ENCODE data around the gene CRADD. TPM values are rescaled to one million over a fixed set of nuclear protein-coding genes. Genes with fewer than 3 reads are reported as not detected.

Gene CRADD
- total RNA-seq, 1 experiment from 2014 or later, result 7.6 TPM

- no peak overlapping the region for H2BK15ac ChIP-seq (ENCODE audit: low read depth, low read length)
- H4K8ac ChIP-seq (replicated peaks; ENCODE audit: insufficient read length, low read depth, low read length), result no peak overlapping the region
- Mint-ChIP-seq H3K36me3 (ENCODE audit: insufficient read depth in 1 of 3, low read depth in 3 of 3) (no peaks in the 10 kb centered on the region), H3K27me3 (ENCODE audit: low read depth) (no peaks in the 10 kb centered on the region), H3K4me3 (no peak overlapping the region), H3K9me3 (no peaks in the 10 kb centered on the region), H3K4me1 (0 out of 4 replicates have a peak, but pooled peaks cover 0 to 2% of the 10 kb centered on the region in 2 experiments), H3K27ac (no peak overlapping the region)
- H3K27ac ChIP-seq (ENCODE audit: insufficient read length, low read depth, low read length), result no peak overlapping the region
- H3K9ac ChIP-seq (ENCODE audit: extremely low read depth, insufficient read length, low read length), result no peak overlapping the region
- no peak for DNase-seq
- H3K9me3 ChIP-seq (ENCODE audit: control insufficient read depth, low read depth, low read length), result no peaks in the 10 kb centered on the region
- H3K79me2 ChIP-seq (ENCODE audit: insufficient read depth, low read length), result no peaks in the 10 kb centered on the region
- no peak overlapping the region for H3K23ac ChIP-seq (ENCODE audit: insufficient read length, low read depth, low read length)
- H3T11ph ChIP-seq (ENCODE audit: low read length), result no peak overlapping the region
- H3K4me1 ChIP-seq (ENCODE audit: insufficient read depth, low read length), result no peaks in the 10 kb centered on the region
- TF ChIP-seq, protein P1, sequence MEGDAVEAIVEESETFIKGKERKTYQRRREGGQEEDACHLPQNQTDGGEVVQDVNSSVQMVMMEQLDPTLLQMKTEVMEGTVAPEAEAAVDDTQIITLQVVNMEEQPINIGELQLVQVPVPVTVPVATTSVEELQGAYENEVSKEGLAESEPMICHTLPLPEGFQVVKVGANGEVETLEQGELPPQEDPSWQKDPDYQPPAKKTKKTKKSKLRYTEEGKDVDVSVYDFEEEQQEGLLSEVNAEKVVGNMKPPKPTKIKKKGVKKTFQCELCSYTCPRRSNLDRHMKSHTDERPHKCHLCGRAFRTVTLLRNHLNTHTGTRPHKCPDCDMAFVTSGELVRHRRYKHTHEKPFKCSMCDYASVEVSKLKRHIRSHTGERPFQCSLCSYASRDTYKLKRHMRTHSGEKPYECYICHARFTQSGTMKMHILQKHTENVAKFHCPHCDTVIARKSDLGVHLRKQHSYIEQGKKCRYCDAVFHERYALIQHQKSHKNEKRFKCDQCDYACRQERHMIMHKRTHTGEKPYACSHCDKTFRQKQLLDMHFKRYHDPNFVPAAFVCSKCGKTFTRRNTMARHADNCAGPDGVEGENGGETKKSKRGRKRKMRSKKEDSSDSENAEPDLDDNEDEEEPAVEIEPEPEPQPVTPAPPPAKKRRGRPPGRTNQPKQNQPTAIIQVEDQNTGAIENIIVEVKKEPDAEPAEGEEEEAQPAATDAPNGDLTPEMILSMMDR (conservative IDR thresholded peaks at IDR 0.05), result no peak
- no peaks in the 10 kb centered on the region for H4K20me1 ChIP-seq (ENCODE audit: control insufficient read depth, insufficient read depth, insufficient read length)
- no peaks in the 10 kb centered on the region for H3K79me1 ChIP-seq (ENCODE audit: insufficient read depth, low read depth, low read length, poor library complexity, severe bottlenecking)
- H4K91ac ChIP-seq (ENCODE audit: insufficient read length, low read depth, low read length), result no peak overlapping the region
- no peak overlapping the region for H3K14ac ChIP-seq (ENCODE audit: insufficient read depth, low read length)
- H3K23me2 ChIP-seq (ENCODE audit: insufficient read length, low read depth, low read length, poor library complexity, severe bottlenecking), result no peaks in the 10 kb centered on the region
- no peak overlapping the region for H2BK5ac ChIP-seq (ENCODE audit: insufficient read length, low read length)
- H2BK20ac ChIP-seq (ENCODE audit: low read depth, low read length, poor library complexity, severe bottlenecking), result no peak overlapping the region
- no peak overlapping the region for H3K4me2 ChIP-seq (ENCODE audit: insufficient read depth, insufficient read length, low read length)
- no peak overlapping the region for H2BK120ac ChIP-seq (ENCODE audit: low read depth, low read length, poor library complexity, severe bottlenecking)
- no peak overlapping the region for H3K18ac ChIP-seq (ENCODE audit: insufficient read length, low read depth, low read length)
- no peak overlapping the region for H2AK5ac ChIP-seq (ENCODE audit: insufficient read length, low read length)
- H3K56ac ChIP-seq (ENCODE audit: insufficient read length, low read depth, low read length), result no peak overlapping the region
- no peak overlapping the region for H2AFZ ChIP-seq (ENCODE audit: low read length)
- no peak overlapping the region for H2BK12ac ChIP-seq (ENCODE audit: insufficient read length, low read depth, low read length)
- no peak overlapping the region for H4K5ac ChIP-seq (ENCODE audit: insufficient read length, low read depth, low read length)
- no peak overlapping the region for H3K4ac ChIP-seq (ENCODE audit: low read depth, low read length)
- H3K27me3 ChIP-seq (ENCODE audit: insufficient read depth, low read length), result no peaks in the 10 kb centered on the region
- WGBS (ENCODE audit: extremely low coverage, insufficient read length, low lambda C conversion rate), result no CpG with 5 or more reads among the region's 2 CpGs
These were observed 20.1 kb upstream of the CRADD start for GRCh38 chr12:93657071-93657470.

All from H9 (cell line).